ENCODE measurements around the gene MYT1.

DNA sequence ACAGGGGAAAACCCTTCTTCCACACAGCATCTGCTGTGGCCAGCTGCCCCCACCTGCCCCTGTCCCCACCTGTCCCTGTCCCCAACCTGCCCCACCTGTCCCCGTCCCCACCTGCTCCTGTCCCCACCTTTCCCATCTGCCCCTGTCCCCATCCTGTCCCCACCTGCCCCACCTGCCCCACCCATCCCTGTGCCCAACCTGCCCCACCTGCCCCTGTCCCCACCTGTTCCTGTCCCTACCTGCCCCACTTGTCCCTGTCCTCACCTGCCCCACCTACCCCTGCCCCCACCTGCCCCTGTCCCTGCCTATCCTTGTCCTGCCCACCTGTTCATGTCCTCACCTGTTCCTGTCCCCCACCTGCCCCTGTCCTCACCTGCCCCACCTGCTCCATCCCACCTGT, 6.4 kb upstream of the MYT1 start:
- no peak for TF ChIP-seq POLR2A (IDR thresholded peaks at IDR 0.05)
- no peak for TF ChIP-seq POLR2AphosphoS5 (IDR thresholded peaks at IDR 0.05)
- TF ChIP-seq CTCF (IDR thresholded peaks at IDR 0.05), result no peak
